Neural progenitor cell (in vitro differentiated cells): ENCODE measurements around the gene CCDC124.

Source experiments
- CTCF ChIP-seq: fragments of 200-600 bp; sonication (generic); IDR thresholded peaks from 2 replicates; pipeline ENCODE4 v1.5.1; 2017; ENCODE audit warnings: antibody characterized with exemption, mild to moderate bottlenecking
- EZH2 ChIP-seq: fragments of 200-600 bp; sonication (generic); IDR thresholded peaks from 2 replicates; pipeline ENCODE4 v1.6.1; 2017; ENCODE audit warnings: antibody characterized with exemption, mild to moderate bottlenecking, moderate library complexity
- EZH2phosphoT487 ChIP-seq: fragments of 200-600 bp; sonication (generic); IDR thresholded peaks from 2 replicates; pipeline ENCODE4 v1.6.1; 2017; ENCODE audit warnings: antibody characterized with exemption

GRCh38 chr19:17957149-17957849, 24.5 kb downstream of the CCDC124 start:
- TF ChIP-seq CTCF (no peak), EZH2 (no peak), EZH2phosphoT487 (no peak)
